ENCODE results near the gene CHCHD3. TPM values are rescaled to one million over a fixed set of nuclear protein-coding genes. Genes with fewer than 3 reads are reported as not detected.

CHCHD3 gene
- total and polyA plus RNA-seq, 2 experiments from 2014 or later = 65.3 to 68.5 TPM

DNA sequence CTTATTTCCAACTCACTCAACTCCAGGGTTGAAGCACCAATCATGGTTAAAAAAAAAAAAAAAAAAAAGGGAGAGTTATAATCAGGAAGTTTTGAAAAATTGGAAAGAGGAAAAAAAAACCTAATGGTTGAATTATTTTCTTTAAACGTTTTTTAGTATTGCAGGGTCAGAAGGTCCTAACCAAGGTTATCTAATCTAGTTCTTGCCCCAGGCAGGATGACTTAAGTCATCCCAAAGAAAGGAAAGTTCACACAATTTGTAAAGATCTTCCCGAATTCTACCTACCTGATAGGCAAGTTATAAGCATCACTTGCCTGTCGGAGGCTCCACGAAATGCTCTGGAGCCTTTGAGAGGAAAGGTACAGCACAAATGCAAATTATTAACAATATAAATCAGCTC lies 297.5 kb downstream of the CHCHD3 start:
- no peak overlapping the region for H2AFZ ChIP-seq

DNA sequence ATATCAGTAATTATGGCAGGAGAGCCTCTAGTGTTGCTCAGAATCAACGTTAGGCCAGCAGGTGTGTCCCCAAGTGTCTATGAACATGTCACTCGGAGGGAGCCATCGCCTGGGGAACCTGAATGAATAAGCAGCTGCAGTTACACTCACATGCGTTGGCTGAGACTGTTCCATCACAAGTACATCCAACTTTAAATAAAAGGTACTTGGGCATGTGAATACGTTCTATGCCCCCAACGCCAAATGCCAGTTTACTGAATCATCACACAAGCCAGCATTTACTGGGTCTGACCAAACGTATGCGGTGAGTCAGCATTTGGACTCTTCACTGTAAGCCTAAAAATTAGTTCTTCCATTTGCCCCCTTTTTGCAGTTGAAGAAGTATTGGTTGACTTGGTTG lies 298.1 kb downstream of the CHCHD3 start:
- no peak for TF ChIP-seq EZH2phosphoT487 (IDR thresholded peaks at IDR 0.05; ENCODE audit: low read depth, severe bottlenecking, unreplicated experiment)
- no peak for TF ChIP-seq EZH2 (IDR thresholded peaks at IDR 0.05; ENCODE audit: borderline replicate concordance)
- TF ChIP-seq, protein P1, sequence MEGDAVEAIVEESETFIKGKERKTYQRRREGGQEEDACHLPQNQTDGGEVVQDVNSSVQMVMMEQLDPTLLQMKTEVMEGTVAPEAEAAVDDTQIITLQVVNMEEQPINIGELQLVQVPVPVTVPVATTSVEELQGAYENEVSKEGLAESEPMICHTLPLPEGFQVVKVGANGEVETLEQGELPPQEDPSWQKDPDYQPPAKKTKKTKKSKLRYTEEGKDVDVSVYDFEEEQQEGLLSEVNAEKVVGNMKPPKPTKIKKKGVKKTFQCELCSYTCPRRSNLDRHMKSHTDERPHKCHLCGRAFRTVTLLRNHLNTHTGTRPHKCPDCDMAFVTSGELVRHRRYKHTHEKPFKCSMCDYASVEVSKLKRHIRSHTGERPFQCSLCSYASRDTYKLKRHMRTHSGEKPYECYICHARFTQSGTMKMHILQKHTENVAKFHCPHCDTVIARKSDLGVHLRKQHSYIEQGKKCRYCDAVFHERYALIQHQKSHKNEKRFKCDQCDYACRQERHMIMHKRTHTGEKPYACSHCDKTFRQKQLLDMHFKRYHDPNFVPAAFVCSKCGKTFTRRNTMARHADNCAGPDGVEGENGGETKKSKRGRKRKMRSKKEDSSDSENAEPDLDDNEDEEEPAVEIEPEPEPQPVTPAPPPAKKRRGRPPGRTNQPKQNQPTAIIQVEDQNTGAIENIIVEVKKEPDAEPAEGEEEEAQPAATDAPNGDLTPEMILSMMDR (IDR thresholded peaks at IDR 0.05; ENCODE audit: poor library complexity) = no peak
- no peaks in the 10 kb centered on the region for H4K20me1 ChIP-seq (ENCODE audit: insufficient read depth, poor library complexity, severe bottlenecking)
- H3K27ac ChIP-seq = no peak overlapping the region
- 92% methylated on average over 8 of the region's 8 CpGs for WGBS (ENCODE audit: low lambda C conversion rate, missing lambda C conversion rate)
- DNase-seq (ENCODE audit: low spot score) = no peak
- H3K36me3 ChIP-seq (replicated peaks; ENCODE audit: insufficient read depth, low read depth) = no peaks in the 10 kb centered on the region
- H3K4me2 ChIP-seq = no peak overlapping the region
- H3K9me2 ChIP-seq (replicated peaks; ENCODE audit: insufficient read depth) = no peaks in the 10 kb centered on the region
- no peak overlapping the region for H2AFZ ChIP-seq
- H3K4me1 ChIP-seq (ENCODE audit: insufficient read depth) = no peaks in the 10 kb centered on the region
- no peaks in the 10 kb centered on the region for H3K27me3 ChIP-seq
- H3K4me3 ChIP-seq = no peak overlapping the region
- H3K79me2 ChIP-seq = no peaks in the 10 kb centered on the region
- no peaks in the 10 kb centered on the region for H3K9me3 ChIP-seq (ENCODE audit: low read depth)

More for the DNA sequence above, 297.5 kb downstream of the CHCHD3 start:
- H3K27me3 ChIP-seq = no peaks in the 10 kb centered on the region
- H3K9me3 ChIP-seq (ENCODE audit: low read depth) = no peaks in the 10 kb centered on the region
- H3K79me2 ChIP-seq = no peaks in the 10 kb centered on the region
- WGBS (ENCODE audit: low lambda C conversion rate, missing lambda C conversion rate) = 87% methylated on average over 4 of the region's 4 CpGs
- no peak overlapping the region for H3K4me2 ChIP-seq
- H3K36me3 ChIP-seq (replicated peaks; ENCODE audit: insufficient read depth, low read depth) = no peaks in the 10 kb centered on the region
- TF ChIP-seq, protein P1 (IDR thresholded peaks at IDR 0.05; ENCODE audit: poor library complexity) = no peak
- TF ChIP-seq EZH2 (IDR thresholded peaks at IDR 0.05; ENCODE audit: borderline replicate concordance) (no peak), EZH2phosphoT487 (IDR thresholded peaks at IDR 0.05; ENCODE audit: low read depth, severe bottlenecking, unreplicated experiment) (no peak)
- H3K4me3 ChIP-seq = no peak overlapping the region
- H4K20me1 ChIP-seq (ENCODE audit: insufficient read depth, poor library complexity, severe bottlenecking) = no peaks in the 10 kb centered on the region
- no peak overlapping the region for H3K27ac ChIP-seq
- H3K4me1 ChIP-seq (ENCODE audit: insufficient read depth) = no peaks in the 10 kb centered on the region
- no peak for DNase-seq (ENCODE audit: low spot score)
- H3K9me2 ChIP-seq (replicated peaks; ENCODE audit: insufficient read depth) = no peaks in the 10 kb centered on the region

DNA sequence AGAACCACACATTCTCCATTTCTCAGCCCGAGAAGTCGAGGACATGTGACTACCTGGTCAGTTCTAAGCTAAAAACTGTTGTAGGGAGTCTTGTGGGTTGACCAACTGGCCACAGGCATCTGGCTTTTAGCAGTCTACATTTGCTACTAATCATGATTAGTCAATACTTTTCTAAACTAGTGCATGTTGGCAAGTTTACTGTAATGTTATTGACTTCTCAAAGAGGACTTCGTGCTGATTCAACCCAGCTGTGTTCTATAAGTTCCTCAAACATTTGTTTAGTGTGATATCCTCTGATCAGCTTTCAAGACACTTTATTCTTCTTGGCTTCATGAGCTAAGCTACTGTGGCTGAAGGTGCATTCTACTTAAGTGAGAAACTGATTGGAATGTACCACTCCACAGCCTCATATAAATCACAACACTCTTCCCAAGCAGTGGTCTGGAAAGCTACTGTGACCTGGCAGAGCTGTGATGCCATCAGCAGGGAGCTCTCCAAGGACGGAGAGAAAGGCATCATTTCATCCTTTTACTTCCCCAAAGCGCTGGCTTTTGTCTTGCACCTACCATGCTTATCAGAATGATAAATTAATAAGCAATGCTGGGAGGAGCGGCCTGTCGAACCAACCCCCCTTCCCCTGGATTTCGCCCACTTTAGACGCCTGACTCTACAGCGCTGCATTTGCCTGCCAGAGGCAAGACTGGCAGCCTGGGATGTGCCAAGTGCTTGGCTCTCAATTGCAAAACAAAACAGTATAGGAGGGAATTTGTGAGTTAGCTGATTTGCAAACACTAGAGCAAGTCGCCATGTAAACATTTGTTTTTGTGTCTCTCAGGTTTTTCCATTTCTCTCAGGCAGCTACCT lies 298.9 kb downstream of the CHCHD3 start:
- no peak overlapping the region for H3K27ac ChIP-seq
- H3K9me2 ChIP-seq (replicated peaks; ENCODE audit: insufficient read depth) = no peaks in the 10 kb centered on the region
- no peak overlapping the region for H3K4me2 ChIP-seq
- H3K79me2 ChIP-seq = no peaks in the 10 kb centered on the region
- H3K4me1 ChIP-seq (ENCODE audit: insufficient read depth) = no peaks in the 10 kb centered on the region
- no peak for DNase-seq (ENCODE audit: low spot score)
- H3K27me3 ChIP-seq = no peaks in the 10 kb centered on the region
- no peak overlapping the region for H2AFZ ChIP-seq
- no peaks in the 10 kb centered on the region for H4K20me1 ChIP-seq (ENCODE audit: insufficient read depth, poor library complexity, severe bottlenecking)
- no peaks in the 10 kb centered on the region for H3K36me3 ChIP-seq (replicated peaks; ENCODE audit: insufficient read depth, low read depth)
- no peaks in the 10 kb centered on the region for H3K9me3 ChIP-seq (ENCODE audit: low read depth)
- TF ChIP-seq EZH2 (IDR thresholded peaks at IDR 0.05; ENCODE audit: borderline replicate concordance) = no peak
- TF ChIP-seq EZH2phosphoT487 (IDR thresholded peaks at IDR 0.05; ENCODE audit: low read depth, severe bottlenecking, unreplicated experiment) = no peak
- TF ChIP-seq, protein P1 (IDR thresholded peaks at IDR 0.05; ENCODE audit: poor library complexity) = no peak
- no peak overlapping the region for H3K4me3 ChIP-seq
- 92% methylated on average over 11 of the region's 11 CpGs for WGBS (ENCODE audit: low lambda C conversion rate, missing lambda C conversion rate)

All from hepatocyte (in vitro differentiated cells).